Esophagus squamous epithelium (tissue), 4 donors: ENCODE measurements around the gene OPALIN.
"Not testable (repeated sequence)": the region's sequence is repeated elsewhere in the genome, so short reads cannot be mapped to it uniquely, and the experiment has no call there.

ENCODE experiments used
- POLR2A ChIP-seq, 4 donors: fragments of 450-650 bp; IDR thresholded peaks; one replicate each; pipeline ENCODE4 v1.6.1; 2017; ENCODE audit warnings: antibody characterized with exemption in 4 of 4, mild to moderate bottlenecking in 4 of 4, moderate library complexity in 3 of 4
- TF ChIP-seq, protein P1 (sequence below), 6 experiments: fragments of 450-650 bp in 4 of 6; fragments of 200-600 bp in 2 of 6; sonication (generic) in 2 of 6; IDR thresholded peaks; one replicate each; pipeline ENCODE4 v1.5.1; 2016 to 2019; ENCODE audit warnings: antibody characterized with exemption in 6 of 6, mild to moderate bottlenecking in 4 of 6, moderate library complexity in 4 of 6

- not testable (repeated sequence) for TF ChIP-seq POLR2A (IDR thresholded peaks at IDR 0.05)
- TF ChIP-seq, protein P1, sequence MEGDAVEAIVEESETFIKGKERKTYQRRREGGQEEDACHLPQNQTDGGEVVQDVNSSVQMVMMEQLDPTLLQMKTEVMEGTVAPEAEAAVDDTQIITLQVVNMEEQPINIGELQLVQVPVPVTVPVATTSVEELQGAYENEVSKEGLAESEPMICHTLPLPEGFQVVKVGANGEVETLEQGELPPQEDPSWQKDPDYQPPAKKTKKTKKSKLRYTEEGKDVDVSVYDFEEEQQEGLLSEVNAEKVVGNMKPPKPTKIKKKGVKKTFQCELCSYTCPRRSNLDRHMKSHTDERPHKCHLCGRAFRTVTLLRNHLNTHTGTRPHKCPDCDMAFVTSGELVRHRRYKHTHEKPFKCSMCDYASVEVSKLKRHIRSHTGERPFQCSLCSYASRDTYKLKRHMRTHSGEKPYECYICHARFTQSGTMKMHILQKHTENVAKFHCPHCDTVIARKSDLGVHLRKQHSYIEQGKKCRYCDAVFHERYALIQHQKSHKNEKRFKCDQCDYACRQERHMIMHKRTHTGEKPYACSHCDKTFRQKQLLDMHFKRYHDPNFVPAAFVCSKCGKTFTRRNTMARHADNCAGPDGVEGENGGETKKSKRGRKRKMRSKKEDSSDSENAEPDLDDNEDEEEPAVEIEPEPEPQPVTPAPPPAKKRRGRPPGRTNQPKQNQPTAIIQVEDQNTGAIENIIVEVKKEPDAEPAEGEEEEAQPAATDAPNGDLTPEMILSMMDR (IDR thresholded peaks at IDR 0.05), result not testable (repeated sequence)
Measured at GRCh38 chr10:96308854-96309253, 49.9 kb downstream of the OPALIN start.
